T-cell (primary cell): ENCODE measurements around the gene EIF3L. TPM values are rescaled to one million over a fixed set of nuclear protein-coding genes. Genes with fewer than 3 reads are reported as not detected.

Experiments
- ATAC-seq, 4 experiments: fragments of 200-7000 bp in 3 of 4; fragments of 150-1000 bp in 1 of 4; cut with Tn5 transposase; replicated peaks in 1 of 4; 1 replicate in 3 of 4; 2 replicates in 1 of 4; pipeline ENCODE4 v1.10.0; 2021; ENCODE audit warnings: moderate library complexity in 3 of 4, mild to moderate bottlenecking in 2 of 4, moderate number of reproducible peaks in 1 of 4
- CTCF ChIA-PET, 2 donors: fragments of 300-600 bp; sonication (Branson Sonifier 250); formaldehyde crosslinking; loops; one replicate each; lab custom pipeline; 2022; ENCODE audit warnings: antibody characterized with exemption in 2 of 2; lab: Charles Lee
- POLR2A ChIA-PET, 2 donors: fragments of 300-600 bp; sonication (Branson Sonifier 250); formaldehyde crosslinking; loops; one replicate each; lab custom pipeline; 2022; ENCODE audit warnings: antibody characterized with exemption in 2 of 2; lab: Charles Lee
- DNase-seq, 35 experiments: peaks; one replicate each; pipeline versions ENCODE4 v3.0.0 to v3.0.0-alpha.2; 2013 to 2023
- H3K27ac ChIP-seq: one replicate; pipeline ENCODE4 v1.5.1; 2013; ENCODE audit warnings: low read length
- H3K27me3 ChIP-seq, 2 experiments: replicated peaks in 1 of 2; 1 replicate in 1 of 2; 2 replicates in 1 of 2; pipeline versions ENCODE4 v1.6.1 to v1.7.0; 2013; ENCODE audit warnings: low read length in 1 of 2, mixed read lengths in 1 of 2; ENCODE audit not compliant: control insufficient read depth in 2 of 2, insufficient read depth in 2 of 2; ENCODE audit errors: extremely low read depth in 1 of 2
- H3K36me3 ChIP-seq, 2 donors: 1 replicate in 1 of 2; 2 replicates in 1 of 2; pipeline versions ENCODE4 v1.6.1 to v1.7.0; 2013; ENCODE audit warnings: low read length in 1 of 2; ENCODE audit not compliant: control insufficient read depth in 2 of 2, insufficient read depth in 1 of 2; ENCODE audit errors: extremely low read depth in 1 of 2
- H3K4me1 ChIP-seq, 2 experiments: 1 replicate in 1 of 2; 2 replicates in 1 of 2; pipeline versions ENCODE4 v1.6.1 to v1.7.0; 2013; ENCODE audit warnings: low read length in 2 of 2, mixed read lengths in 1 of 2; ENCODE audit not compliant: insufficient read depth in 2 of 2, control insufficient read depth in 1 of 2; ENCODE audit errors: extremely low read depth in 1 of 2
- H3K4me3 ChIP-seq, 2 donors: 1 replicate in 1 of 2; 2 replicates in 1 of 2; pipeline versions ENCODE4 v1.5.1 to v1.7.0; 2013; ENCODE audit warnings: mild to moderate bottlenecking in 2 of 2, low read length in 1 of 2, moderate library complexity in 1 of 2; ENCODE audit not compliant: control insufficient read depth in 1 of 2; ENCODE audit errors: extremely low read depth in 1 of 2
- H3K9me3 ChIP-seq: 2 replicates; pipeline ENCODE4 v1.7.0; 2013
- H3K27ac Mint-ChIP-seq, 2 donors: one replicate each; pipeline ENCODE4 v1.8.0; 2020 to 2021; ENCODE audit warnings: mild to moderate bottlenecking in 2 of 2, mixed read lengths in 2 of 2
- H3K27me3 Mint-ChIP-seq, 2 donors: one replicate each; pipeline ENCODE4 v1.8.0; 2021 to 2022; ENCODE audit warnings: mixed read lengths in 2 of 2
- H3K36me3 Mint-ChIP-seq: one replicate; pipeline ENCODE4 v1.8.0; 2021; ENCODE audit warnings: mixed read lengths
- H3K4me1 Mint-ChIP-seq, 3 donors: one replicate each; pipeline ENCODE4 v1.8.0; 2020 to 2022; ENCODE audit warnings: mixed read lengths in 3 of 3, mild to moderate bottlenecking in 1 of 3
- H3K4me3 Mint-ChIP-seq, 3 donors: one replicate each; pipeline ENCODE4 v1.8.0; 2020 to 2022; ENCODE audit warnings: mild to moderate bottlenecking in 3 of 3, mixed read lengths in 3 of 3, moderate library complexity in 3 of 3
- H3K9me3 Mint-ChIP-seq, 3 donors: one replicate each; pipeline ENCODE4 v1.8.0; 2020 to 2022; ENCODE audit warnings: mixed read lengths in 3 of 3
- WGBS: methylation state at CpG from one replicate; pipeline ENCODE4 v1.1.5; 2013; ENCODE audit warnings: missing lambda C conversion rate; ENCODE audit not compliant: insufficient coverage; 5-methylcytosine and 5-hydroxymethylcytosine counted together
- total RNA-seq, 35 experiments: library from RNA in 6 of 35; stranded (reverse) in 6 of 35; fragments of 120-200 nt in 1 of 35; gene quantifications; one replicate each; pipeline versions ENCODE4 v1.2.1 to v1.2.4 and lab custom pipeline; 2013 to 2026

Gene EIF3L
- total RNA-seq, 5 donors from 2014 or later (not counting 1 experiment from before 2014, with no cell fraction given): 428 to 516 (median 483) TPM

GRCh38 chr22:37904572-37905533 lies 55.6 kb downstream of the EIF3L start:
- ATAC-seq: no peak
- no peaks in the 10 kb centered on the region for H3K36me3 ChIP-seq
- POLR2A ChIA-PET: interaction anchor here in 1 of 2 donors (0.6 kb wide), 1 partner anchor 55 kb away, joined by 6 read pairs; no protein-coding TSS in a partner anchor
- H3K9me3 ChIP-seq: no peaks in the 10 kb centered on the region
- 98% methylated on average over 4 of the region's 10 CpGs for WGBS
- CTCF ChIA-PET: interaction anchor here (0.6 to 1.7 kb wide), 4 partner anchors 8 to 1839 kb away, joined by 3 to 10 read pairs (median 5); no protein-coding TSS in a partner anchor
- DNase-seq: no peak
- Mint-ChIP-seq H3K27ac (peak overlapping the region; percentile 69 to 76), H3K27me3 (no peaks in the 10 kb centered on the region), H3K4me3 (peak overlapping the region; percentile 74 to 82 (median 76)), H3K9me3 (no peaks in the 10 kb centered on the region), H3K36me3 (no peaks in the 10 kb centered on the region), H3K4me1 (peaks cover 20 to 33% (median 25%) of the 10 kb centered on the region in 3 donors)
- H3K4me3 ChIP-seq: peak overlapping the region in 1 of 2 donors; percentile 37
- peaks cover 0 to 7% of the 10 kb centered on the region in 2 experiments for H3K27me3 ChIP-seq
- no peak overlapping the region for H3K27ac ChIP-seq
- H3K4me1 ChIP-seq: peaks cover 0 to 19% of the 10 kb centered on the region in 2 experiments

- H3K4me1 ChIP-seq: peaks cover 0 to 19% of the 10 kb centered on the region in 2 experiments
- Mint-ChIP-seq H3K4me1 (peaks cover 20 to 38% (median 30%) of the 10 kb centered on the region in 3 donors), H3K27ac (peak within 1 kb of the TSS; percentile 85), H3K4me3 (peak within 1 kb of the TSS; percentile 78 to 85 (median 83)), H3K27me3 (no peaks in the 10 kb centered on the region), H3K9me3 (no peaks in the 10 kb centered on the region), H3K36me3 (no peaks in the 10 kb centered on the region)
- H3K36me3 ChIP-seq: no peaks in the 10 kb centered on the region
- POLR2A ChIA-PET: interaction anchor here (0.6 kb wide), 3 partner anchors 43 to 776 kb away, joined by 4 to 6 read pairs (median 4); partner anchors contain the start of gene TOMM22 (in 1 of the 2)
- peaks cover 0 to 7% of the 10 kb centered on the region in 2 experiments for H3K27me3 ChIP-seq
- peak within 1 kb of the TSS; percentile 49 to 55 for H3K4me3 ChIP-seq
- CTCF ChIA-PET: interaction anchor here (0.6 to 1.7 kb wide), 5 partner anchors 9 to 1840 kb away, joined by 3 to 10 read pairs (median 4); partner anchors contain the start of gene ANKRD54 (in 1 of the 2)
- 2% methylated on average over 74 of the region's 90 CpGs for WGBS
- ATAC-seq: peak; percentile 84 to 89 (median 88)
- H3K9me3 ChIP-seq: no peaks in the 10 kb centered on the region
- peak in 33 of 35 experiments; percentile 19 to 81 (median 47) for DNase-seq
- H3K27ac ChIP-seq: peak within 1 kb of the TSS; percentile 68
These were observed 56.5 kb downstream of the EIF3L start, which contains the start of gene MICALL1 for GRCh38 chr22:37905534-37906363. Gene MICALL1 (plus strand): TSS chr22:37906297. CDS start chr22:37906423, 126 bp downstream.

- H3K36me3 ChIP-seq: no peaks in the 10 kb centered on the region
- Mint-ChIP-seq H3K36me3 (no peaks in the 10 kb centered on the region), H3K4me3 (peak overlapping the region; percentile 78 to 85 (median 83)), H3K27ac (peak overlapping the region; percentile 85), H3K9me3 (no peaks in the 10 kb centered on the region), H3K27me3 (no peaks in the 10 kb centered on the region), H3K4me1 (peaks cover 27 to 42% (median 35%) of the 10 kb centered on the region in 3 donors)
- ATAC-seq (peak; percentile 32 to 49 (median 43)), DNase-seq (peak in 16 of 35 experiments; percentile 9 to 53 (median 20))
- CTCF ChIA-PET: interaction anchor here in 1 of 2 donors (0.6 to 1.7 kb wide), 3 partner anchors 10 to 62 kb away, joined by 4 to 10 read pairs (median 4); partner anchors contain the start of gene ANKRD54
- POLR2A ChIA-PET: interaction anchor here in 1 of 2 donors (0.6 kb wide), 1 partner anchor 42 kb away, joined by 4 read pairs; no protein-coding TSS in a partner anchor
- H3K4me3 ChIP-seq: peak overlapping the region; percentile 49 to 55
- H3K9me3 ChIP-seq: no peaks in the 10 kb centered on the region
- H3K27ac ChIP-seq: peak overlapping the region; percentile 68
- peaks cover 0 to 20% of the 10 kb centered on the region in 2 experiments for H3K4me1 ChIP-seq
- peaks cover 0 to 7% of the 10 kb centered on the region in 2 experiments for H3K27me3 ChIP-seq
- WGBS: 2% methylated on average over 63 of the region's 75 CpGs
These were observed 57.3 kb downstream of the EIF3L start for GRCh38 chr22:37906364-37907008.

- H3K9me3 Mint-ChIP-seq: no peaks in the 10 kb centered on the region
- ChIA-PET CTCF (interaction anchor here in 1 of 2 donors (1.3 kb wide), 1 partner anchor 24 kb away, joined by 3 read pairs; no protein-coding TSS in a partner anchor), POLR2A (no interaction called here)
- Histone ChIP-seq H3K4me3 (peak overlapping the region; percentile 49 to 55), H3K9me3 (no peaks in the 10 kb centered on the region), H3K4me1 (peaks cover 0 to 28% of the 10 kb centered on the region in 2 experiments), H3K36me3 (peaks cover 2 to 3% of the 10 kb centered on the region in 2 donors), H3K27me3 (peaks cover 0 to 7% of the 10 kb centered on the region in 2 experiments), H3K27ac (peak overlapping the region; percentile 68)
- no peaks in the 10 kb centered on the region for H3K27me3 Mint-ChIP-seq
- DNase-seq (no peak), ATAC-seq (no peak)
- H3K4me3 Mint-ChIP-seq: peak overlapping the region; percentile 78 to 85 (median 83)
- WGBS: 85% methylated on average over 17 of the region's 19 CpGs
- H3K36me3 Mint-ChIP-seq: no peaks in the 10 kb centered on the region
- H3K4me1 Mint-ChIP-seq: peaks cover 35 to 47% (median 41%) of the 10 kb centered on the region in 3 donors
- peak overlapping the region; percentile 85 for H3K27ac Mint-ChIP-seq
These were observed 58.1 kb downstream of the EIF3L start for GRCh38 chr22:37907036-37907954.

GRCh38 chr22:37909766-37910165 lies 60.5 kb downstream of the EIF3L start:
- Mint-ChIP-seq H3K27ac (peak overlapping the region; percentile 39 to 49), H3K4me1 (peaks cover 37 to 46% (median 40%) of the 10 kb centered on the region in 3 donors), H3K9me3 (no peaks in the 10 kb centered on the region), H3K27me3 (no peaks in the 10 kb centered on the region), H3K4me3 (no peak overlapping the region), H3K36me3 (no peaks in the 10 kb centered on the region)
- DNase-seq (no peak), ATAC-seq (no peak)
- H3K9me3 ChIP-seq: no peaks in the 10 kb centered on the region
- peaks cover 0 to 28% of the 10 kb centered on the region in 2 experiments for H3K4me1 ChIP-seq
- no peak overlapping the region for H3K4me3 ChIP-seq
- POLR2A ChIA-PET: no interaction called here
- 89% methylated on average over 5 of the region's 7 CpGs for WGBS
- peaks cover 0 to 2% of the 10 kb centered on the region in 2 experiments for H3K27me3 ChIP-seq
- CTCF ChIA-PET: no interaction called here
- H3K27ac ChIP-seq: no peak overlapping the region
- H3K36me3 ChIP-seq: peaks cover 5 to 6% of the 10 kb centered on the region in 2 donors
